ENCODE measurements around the gene SUV39H1.
"Not testable (repeated sequence)": the region's sequence is repeated elsewhere in the genome, so short reads cannot be mapped to it uniquely, and the experiment has no call there.

SUV39H1 gene

DNA sequence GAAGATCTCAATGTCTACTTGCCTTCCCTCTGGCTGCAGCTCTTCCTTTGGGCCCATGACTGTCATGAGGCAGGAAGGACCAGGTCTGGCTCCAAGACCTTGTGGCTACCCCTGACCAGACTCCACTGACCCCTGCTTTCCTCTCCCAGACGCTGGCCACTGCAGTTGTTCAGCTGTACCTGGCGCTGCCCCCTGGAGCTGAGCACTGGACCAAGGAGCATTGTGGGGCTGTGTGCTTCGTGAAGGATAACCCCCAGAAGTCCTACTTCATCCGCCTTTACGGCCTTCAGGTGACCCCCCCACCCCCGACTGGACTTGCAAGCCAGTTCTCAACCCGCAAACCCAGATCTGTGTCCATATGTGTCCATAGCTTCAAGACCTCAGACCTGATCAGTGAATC is 12.4 kb upstream of the SUV39H1 start:
- Histone ChIP-seq H3K27me3 (ENCODE audit: control insufficient read depth in 1 of 2, insufficient read depth in 2 of 2, low read length in 2 of 2) (no peaks in the 10 kb centered on the region), H3K4me3 (ENCODE audit: low read depth in 1 of 2, low read length in 2 of 2) (peak overlapping the region; percentile 52 to 60), H3K36me3 (ENCODE audit: control insufficient read depth in 1 of 2, insufficient read depth in 2 of 2, low read length in 2 of 2) (no peaks in the 10 kb centered on the region), H3K9ac (ENCODE audit: low read depth in 1 of 2, low read length in 2 of 2) (peak overlapping the region in 1 of 2 donors; percentile 51), H3K9me3 (ENCODE audit: control insufficient read depth in 1 of 2, low read length in 2 of 2) (no peaks in the 10 kb centered on the region), H3K4me1 (ENCODE audit: control insufficient read depth in 1 of 2, insufficient read depth in 2 of 2, low read length in 2 of 2) (peaks cover 0 to 3% of the 10 kb centered on the region in 2 donors), H3K27ac (ENCODE audit: low read depth, low read length) (peak overlapping the region; percentile 32)

DNA sequence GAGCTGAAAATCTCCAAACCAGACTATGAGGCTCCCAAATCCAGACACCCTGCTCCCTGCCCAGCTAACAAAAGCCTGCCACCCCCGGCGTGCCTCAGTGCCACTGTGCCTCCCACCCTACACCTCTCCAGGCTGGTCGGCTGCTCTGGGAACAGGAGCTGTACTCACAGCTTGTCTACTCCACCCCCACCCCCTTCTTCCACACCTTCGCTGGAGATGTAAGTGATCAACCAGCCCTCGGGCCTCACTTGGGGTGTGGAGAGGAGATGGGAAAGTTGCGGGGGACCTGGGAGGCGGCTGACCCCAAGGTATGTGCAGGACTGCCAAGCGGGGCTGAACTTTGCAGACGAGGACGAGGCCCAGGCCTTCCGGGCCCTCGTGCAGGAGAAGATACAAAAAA is 11.1 kb upstream of the SUV39H1 start:
- H3K9ac ChIP-seq (ENCODE audit: low read depth in 1 of 2, low read length in 2 of 2) = no peak overlapping the region
- H3K9me3 ChIP-seq (ENCODE audit: control insufficient read depth in 1 of 2, low read length in 2 of 2) = no peaks in the 10 kb centered on the region
- H3K36me3 ChIP-seq (ENCODE audit: control insufficient read depth in 1 of 2, insufficient read depth in 2 of 2, low read length in 2 of 2) = no peaks in the 10 kb centered on the region
- peaks cover 0 to 3% of the 10 kb centered on the region in 2 donors for H3K4me1 ChIP-seq (ENCODE audit: control insufficient read depth in 1 of 2, insufficient read depth in 2 of 2, low read length in 2 of 2)
- H3K27ac ChIP-seq (ENCODE audit: low read depth, low read length) = no peak overlapping the region
- H3K27me3 ChIP-seq (ENCODE audit: control insufficient read depth in 1 of 2, insufficient read depth in 2 of 2, low read length in 2 of 2) = no peaks in the 10 kb centered on the region
- no peak overlapping the region for H3K4me3 ChIP-seq (ENCODE audit: low read depth in 1 of 2, low read length in 2 of 2)

DNA sequence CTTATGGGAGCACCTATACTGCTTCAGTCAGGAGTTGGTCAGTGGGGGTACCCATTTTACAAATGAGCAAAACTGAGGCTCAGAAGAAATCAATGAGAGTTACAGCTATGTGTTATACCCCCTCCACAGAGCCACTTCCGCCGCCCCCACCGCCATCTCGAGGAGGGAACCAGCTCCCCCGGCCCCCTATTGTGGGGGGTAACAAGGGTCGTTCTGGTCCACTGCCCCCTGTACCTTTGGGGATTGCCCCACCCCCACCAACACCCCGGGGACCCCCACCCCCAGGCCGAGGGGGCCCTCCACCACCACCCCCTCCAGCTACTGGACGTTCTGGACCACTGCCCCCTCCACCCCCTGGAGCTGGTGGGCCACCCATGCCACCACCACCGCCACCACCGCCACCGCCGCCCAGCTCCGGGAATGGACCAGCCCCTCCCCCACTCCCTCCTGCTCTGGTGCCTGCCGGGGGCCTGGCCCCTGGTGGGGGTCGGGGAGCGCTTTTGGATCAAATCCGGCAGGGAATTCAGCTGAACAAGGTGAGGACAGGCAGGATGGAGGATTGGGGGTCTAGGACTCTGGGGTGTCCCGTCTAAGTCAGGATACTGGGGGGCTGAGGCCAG is 7.9 kb upstream of the SUV39H1 start:
- H3K9me3 ChIP-seq (ENCODE audit: control insufficient read depth in 1 of 2, low read length in 2 of 2) = no peaks in the 10 kb centered on the region

DNA sequence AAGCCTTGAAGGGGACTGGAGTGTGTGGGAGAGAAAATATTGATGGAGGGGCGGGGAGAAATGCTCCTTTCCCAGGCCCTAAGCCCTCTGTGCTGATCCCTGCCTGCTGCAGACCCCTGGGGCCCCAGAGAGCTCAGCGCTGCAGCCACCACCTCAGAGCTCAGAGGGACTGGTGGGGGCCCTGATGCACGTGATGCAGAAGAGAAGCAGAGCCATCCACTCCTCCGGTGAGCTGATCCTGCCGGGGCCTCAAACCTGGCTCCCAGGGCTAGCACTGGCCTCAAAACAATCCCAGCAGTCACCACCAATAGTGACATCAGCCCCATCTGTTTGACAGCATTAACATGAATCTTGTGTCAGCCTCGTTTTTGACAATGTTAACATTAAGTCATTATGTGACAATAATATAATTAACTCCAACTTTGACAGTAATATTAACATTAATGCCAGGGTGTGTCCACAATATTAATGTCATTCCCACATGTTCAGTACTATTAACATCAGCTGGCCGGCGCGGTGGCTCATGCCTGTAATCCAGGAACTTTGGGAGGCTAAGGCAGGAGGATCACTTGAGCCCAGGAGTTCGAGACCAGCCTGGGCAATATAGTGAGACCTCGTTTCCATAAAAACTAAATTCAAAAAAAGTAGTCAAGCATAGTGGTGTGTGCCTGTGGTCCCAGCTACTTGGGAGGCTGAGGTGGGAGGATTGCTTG is 7.2 kb upstream of the SUV39H1 start:
- Histone ChIP-seq H3K36me3 (ENCODE audit: control insufficient read depth in 1 of 2, insufficient read depth in 2 of 2, low read length in 2 of 2) (no peaks in the 10 kb centered on the region), H3K27me3 (ENCODE audit: control insufficient read depth in 1 of 2, insufficient read depth in 2 of 2, low read length in 2 of 2) (no peaks in the 10 kb centered on the region), H3K9ac (ENCODE audit: low read depth in 1 of 2, low read length in 2 of 2) (no peak overlapping the region), H3K9me3 (ENCODE audit: control insufficient read depth in 1 of 2, low read length in 2 of 2) (no peaks in the 10 kb centered on the region), H3K4me1 (ENCODE audit: control insufficient read depth in 1 of 2, insufficient read depth in 2 of 2, low read length in 2 of 2) (no peaks in the 10 kb centered on the region), H3K27ac (ENCODE audit: low read depth, low read length) (no peak overlapping the region), H3K4me3 (ENCODE audit: low read depth in 1 of 2, low read length in 2 of 2) (no peak overlapping the region)

More for the DNA sequence above, 7.9 kb upstream of the SUV39H1 start:
- H3K9ac ChIP-seq (ENCODE audit: low read depth in 1 of 2, low read length in 2 of 2) = no peak overlapping the region
- H3K4me3 ChIP-seq (ENCODE audit: low read depth in 1 of 2, low read length in 2 of 2) = no peak overlapping the region
- no peaks in the 10 kb centered on the region for H3K27me3 ChIP-seq (ENCODE audit: control insufficient read depth in 1 of 2, insufficient read depth in 2 of 2, low read length in 2 of 2)
- H3K36me3 ChIP-seq (ENCODE audit: control insufficient read depth in 1 of 2, insufficient read depth in 2 of 2, low read length in 2 of 2) = no peaks in the 10 kb centered on the region
- no peak overlapping the region for H3K27ac ChIP-seq (ENCODE audit: low read depth, low read length)
- no peaks in the 10 kb centered on the region for H3K4me1 ChIP-seq (ENCODE audit: control insufficient read depth in 1 of 2, insufficient read depth in 2 of 2, low read length in 2 of 2)

DNA sequence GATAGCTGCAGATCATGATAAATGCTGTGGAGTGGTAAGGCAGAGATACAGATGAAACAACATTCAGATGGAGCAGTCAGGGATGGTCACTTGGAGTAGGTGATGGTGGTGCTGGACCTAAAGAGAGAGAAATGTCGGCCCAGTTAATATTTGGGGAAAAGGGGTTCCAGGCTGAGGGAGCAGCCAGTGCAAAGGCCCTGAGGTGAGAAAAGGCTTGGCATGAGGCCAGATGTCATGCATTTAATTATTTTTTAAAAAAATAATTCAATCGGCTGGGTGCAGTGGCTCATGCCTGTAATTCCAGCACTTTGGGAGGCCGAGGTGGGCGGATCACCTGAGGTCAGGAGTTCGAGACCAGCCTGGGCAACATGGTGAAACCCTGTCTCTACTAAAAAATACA is 4.8 kb upstream of the SUV39H1 start:
- H3K4me1 ChIP-seq (ENCODE audit: control insufficient read depth in 1 of 2, insufficient read depth in 2 of 2, low read length in 2 of 2) = peaks cover 10 to 13% of the 10 kb centered on the region in 2 donors
- H3K4me3 ChIP-seq (ENCODE audit: low read depth in 1 of 2, low read length in 2 of 2); H3K27ac ChIP-seq (ENCODE audit: low read depth, low read length); H3K9ac ChIP-seq (ENCODE audit: low read depth in 1 of 2, low read length in 2 of 2); H3K36me3 ChIP-seq (ENCODE audit: control insufficient read depth in 1 of 2, insufficient read depth in 2 of 2, low read length in 2 of 2); H3K9me3 ChIP-seq (ENCODE audit: control insufficient read depth in 1 of 2, low read length in 2 of 2); H3K27me3 ChIP-seq (ENCODE audit: control insufficient read depth in 1 of 2, insufficient read depth in 2 of 2, low read length in 2 of 2): not testable (repeated sequence)

DNA sequence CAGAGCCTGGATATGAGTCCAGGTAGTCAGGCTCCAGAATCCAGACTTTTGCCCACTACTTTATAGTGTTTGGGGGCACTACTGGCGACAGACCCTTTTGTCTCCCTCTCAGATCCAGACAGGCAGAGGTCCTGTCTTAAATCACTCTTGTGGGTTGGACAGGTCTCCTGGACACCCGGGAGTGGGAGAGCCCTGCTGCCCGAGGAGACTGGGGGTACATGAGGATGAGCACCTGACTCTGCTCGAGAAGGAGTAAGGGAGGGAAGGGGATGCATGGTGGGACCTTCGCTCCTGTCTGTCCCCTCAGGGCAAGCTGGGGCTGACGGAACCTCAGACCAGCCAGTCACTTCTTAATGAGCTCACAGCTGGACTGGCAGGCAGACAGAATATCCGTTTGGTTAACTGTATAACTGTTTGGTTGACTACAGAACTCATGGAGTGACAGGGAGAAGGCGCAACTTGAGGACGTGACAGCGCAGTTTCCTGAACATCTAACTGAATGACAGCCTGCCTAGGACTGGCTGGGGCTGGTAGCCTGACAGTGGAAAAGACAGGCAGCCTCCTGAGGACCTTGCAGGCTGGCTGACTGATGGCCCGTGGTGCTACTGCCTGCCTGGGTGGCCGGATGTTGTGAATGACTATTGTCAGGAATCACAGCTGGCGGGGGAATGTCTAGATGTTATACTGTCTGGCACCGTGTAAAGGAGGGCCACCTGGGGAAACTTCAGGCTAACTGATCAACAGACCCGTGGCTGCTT is 1.6 kb upstream of the SUV39H1 start:
- H3K9me3 ChIP-seq (ENCODE audit: control insufficient read depth in 1 of 2, low read length in 2 of 2) = no peaks in the 10 kb centered on the region
- peak overlapping the region in 1 of 2 donors; percentile 81 for H3K4me3 ChIP-seq (ENCODE audit: low read depth in 1 of 2, low read length in 2 of 2)
- H3K4me1 ChIP-seq (ENCODE audit: control insufficient read depth in 1 of 2, insufficient read depth in 2 of 2, low read length in 2 of 2) = peaks cover 13 to 15% of the 10 kb centered on the region in 2 donors
- no peak overlapping the region for H3K9ac ChIP-seq (ENCODE audit: low read depth in 1 of 2, low read length in 2 of 2)
- no peak overlapping the region for H3K27ac ChIP-seq (ENCODE audit: low read depth, low read length)
- H3K27me3 ChIP-seq (ENCODE audit: control insufficient read depth in 1 of 2, insufficient read depth in 2 of 2, low read length in 2 of 2) = no peaks in the 10 kb centered on the region
- H3K36me3 ChIP-seq (ENCODE audit: control insufficient read depth in 1 of 2, insufficient read depth in 2 of 2, low read length in 2 of 2) = peaks cover 0 to 4% of the 10 kb centered on the region in 2 donors

DNA sequence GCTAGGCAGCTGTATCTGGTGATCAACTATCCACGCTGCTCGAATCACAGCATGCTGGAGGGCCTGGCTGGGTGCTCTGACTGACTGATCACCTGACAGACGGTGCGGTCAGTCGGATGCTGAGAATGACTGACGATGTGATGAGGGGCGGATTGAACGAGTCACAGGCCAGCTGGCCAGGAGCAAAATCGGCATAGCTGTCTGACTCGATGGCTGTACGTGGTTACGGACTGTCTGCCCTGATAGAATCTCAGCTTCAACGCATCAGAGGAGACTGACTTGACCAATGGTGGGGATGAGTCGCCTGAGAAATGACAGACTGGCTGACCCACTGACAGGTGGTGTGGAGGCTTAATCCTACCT is 1.0 kb upstream of the SUV39H1 start:
- peak overlapping the region; percentile 80 to 81 for H3K4me3 ChIP-seq (ENCODE audit: low read depth in 1 of 2, low read length in 2 of 2)

DNA sequence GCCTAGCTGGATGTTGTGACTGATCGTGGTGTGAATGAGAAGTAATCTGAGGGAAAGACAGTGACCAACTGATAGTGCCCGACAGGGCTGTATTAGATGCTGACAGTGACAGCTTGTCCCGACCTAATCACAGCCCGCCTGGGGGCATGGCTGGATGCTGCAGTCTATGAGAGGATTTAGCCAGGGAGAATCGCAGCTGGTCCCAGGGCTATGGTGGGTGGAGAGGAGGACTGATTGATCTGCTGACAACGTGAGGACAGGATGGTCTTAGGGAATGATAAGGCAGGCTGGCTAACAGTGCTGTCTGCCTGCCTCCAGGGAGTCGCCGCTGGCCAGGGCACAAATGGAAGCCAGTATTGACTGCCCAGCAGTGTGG is 621 bp upstream of the SUV39H1 start:
- Histone ChIP-seq H3K9me3 (ENCODE audit: control insufficient read depth in 1 of 2, low read length in 2 of 2) (no peaks in the 10 kb centered on the region), H3K27me3 (ENCODE audit: control insufficient read depth in 1 of 2, insufficient read depth in 2 of 2, low read length in 2 of 2) (no peaks in the 10 kb centered on the region), H3K9ac (ENCODE audit: low read depth in 1 of 2, low read length in 2 of 2) (peak overlapping the region; percentile 80 to 84), H3K4me1 (ENCODE audit: control insufficient read depth in 1 of 2, insufficient read depth in 2 of 2, low read length in 2 of 2) (peaks cover 13 to 15% of the 10 kb centered on the region in 2 donors), H3K4me3 (ENCODE audit: low read depth in 1 of 2, low read length in 2 of 2) (peak overlapping the region; percentile 80 to 81), H3K36me3 (ENCODE audit: control insufficient read depth in 1 of 2, insufficient read depth in 2 of 2, low read length in 2 of 2) (peaks cover 9% of the 10 kb centered on the region in 2 donors), H3K27ac (ENCODE audit: low read depth, low read length) (peak overlapping the region; percentile 87)

More for the DNA sequence above, 1.0 kb upstream of the SUV39H1 start:
- peaks cover 13 to 15% of the 10 kb centered on the region in 2 donors for H3K4me1 ChIP-seq (ENCODE audit: control insufficient read depth in 1 of 2, insufficient read depth in 2 of 2, low read length in 2 of 2)
- H3K27ac ChIP-seq (ENCODE audit: low read depth, low read length) = peak overlapping the region; percentile 87
- peaks cover 5 to 9% of the 10 kb centered on the region in 2 donors for H3K36me3 ChIP-seq (ENCODE audit: control insufficient read depth in 1 of 2, insufficient read depth in 2 of 2, low read length in 2 of 2)
- H3K27me3 ChIP-seq (ENCODE audit: control insufficient read depth in 1 of 2, insufficient read depth in 2 of 2, low read length in 2 of 2) = no peaks in the 10 kb centered on the region
- H3K9ac ChIP-seq (ENCODE audit: low read depth in 1 of 2, low read length in 2 of 2) = peak overlapping the region; percentile 80 to 84
- H3K9me3 ChIP-seq (ENCODE audit: control insufficient read depth in 1 of 2, low read length in 2 of 2) = no peaks in the 10 kb centered on the region

DNA sequence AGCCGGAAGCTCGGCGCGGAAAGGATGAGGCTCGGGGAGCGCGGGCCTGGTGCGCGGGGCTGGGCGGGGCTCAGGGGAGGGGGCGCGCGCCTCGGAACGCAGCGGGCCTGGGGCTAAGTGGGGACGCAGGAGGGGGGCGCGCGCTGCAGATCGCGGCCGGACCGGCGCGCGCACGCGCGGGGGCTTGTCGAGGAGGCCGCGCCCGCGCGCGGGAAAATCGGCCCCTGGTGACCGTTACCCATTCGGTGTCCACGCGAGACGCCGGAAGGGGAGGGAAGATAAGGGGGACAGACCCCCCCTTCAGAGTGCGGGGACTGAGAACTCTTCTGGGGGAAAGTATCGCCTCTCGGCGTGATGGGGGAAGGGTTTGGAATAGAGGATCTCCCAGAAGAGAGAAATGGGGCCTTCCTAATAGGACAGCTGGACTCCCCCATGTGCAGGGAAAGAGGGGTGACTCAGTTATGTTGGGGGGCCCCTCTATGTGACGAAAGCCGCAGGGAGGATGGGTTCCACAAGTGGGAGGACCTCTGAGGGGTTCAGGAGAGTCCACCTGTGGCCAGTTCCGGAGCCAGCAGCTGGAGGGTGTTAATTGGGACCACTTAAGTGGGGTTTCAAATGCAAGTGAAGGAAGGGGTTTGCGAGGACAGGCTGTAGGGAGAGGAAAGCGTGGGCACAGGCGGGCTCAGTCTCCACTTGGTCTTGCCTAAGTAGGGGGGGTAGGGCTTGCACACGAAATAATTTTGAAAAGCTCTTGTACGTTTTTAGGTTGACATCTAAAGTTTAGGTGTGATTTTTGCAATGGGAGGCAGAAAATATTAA is 584 bp downstream of the SUV39H1 start:
- Histone ChIP-seq H3K36me3 (ENCODE audit: control insufficient read depth in 1 of 2, insufficient read depth in 2 of 2, low read length in 2 of 2) (peaks cover 16 to 19% of the 10 kb centered on the region in 2 donors), H3K9ac (ENCODE audit: low read depth in 1 of 2, low read length in 2 of 2) (peak overlapping the region in 1 of 2 donors; percentile 63), H3K4me3 (ENCODE audit: low read depth in 1 of 2, low read length in 2 of 2) (peak overlapping the region; percentile 62 to 68), H3K4me1 (ENCODE audit: control insufficient read depth in 1 of 2, insufficient read depth in 2 of 2, low read length in 2 of 2) (peaks cover 13 to 15% of the 10 kb centered on the region in 2 donors), H3K27ac (ENCODE audit: low read depth, low read length) (no peak overlapping the region), H3K9me3 (ENCODE audit: control insufficient read depth in 1 of 2, low read length in 2 of 2) (no peaks in the 10 kb centered on the region), H3K27me3 (ENCODE audit: control insufficient read depth in 1 of 2, insufficient read depth in 2 of 2, low read length in 2 of 2) (no peaks in the 10 kb centered on the region)
